ENCODE results near the gene PRR23C. TPM values are rescaled to one million over a fixed set of nuclear protein-coding genes. Genes with fewer than 3 reads are reported as not detected.

Gene PRR23C
- total RNA-seq (2022; extraction: Qiagen RNA extraction; ENCODE audit: low read depth), result not detected in 5 replicates

DNA sequence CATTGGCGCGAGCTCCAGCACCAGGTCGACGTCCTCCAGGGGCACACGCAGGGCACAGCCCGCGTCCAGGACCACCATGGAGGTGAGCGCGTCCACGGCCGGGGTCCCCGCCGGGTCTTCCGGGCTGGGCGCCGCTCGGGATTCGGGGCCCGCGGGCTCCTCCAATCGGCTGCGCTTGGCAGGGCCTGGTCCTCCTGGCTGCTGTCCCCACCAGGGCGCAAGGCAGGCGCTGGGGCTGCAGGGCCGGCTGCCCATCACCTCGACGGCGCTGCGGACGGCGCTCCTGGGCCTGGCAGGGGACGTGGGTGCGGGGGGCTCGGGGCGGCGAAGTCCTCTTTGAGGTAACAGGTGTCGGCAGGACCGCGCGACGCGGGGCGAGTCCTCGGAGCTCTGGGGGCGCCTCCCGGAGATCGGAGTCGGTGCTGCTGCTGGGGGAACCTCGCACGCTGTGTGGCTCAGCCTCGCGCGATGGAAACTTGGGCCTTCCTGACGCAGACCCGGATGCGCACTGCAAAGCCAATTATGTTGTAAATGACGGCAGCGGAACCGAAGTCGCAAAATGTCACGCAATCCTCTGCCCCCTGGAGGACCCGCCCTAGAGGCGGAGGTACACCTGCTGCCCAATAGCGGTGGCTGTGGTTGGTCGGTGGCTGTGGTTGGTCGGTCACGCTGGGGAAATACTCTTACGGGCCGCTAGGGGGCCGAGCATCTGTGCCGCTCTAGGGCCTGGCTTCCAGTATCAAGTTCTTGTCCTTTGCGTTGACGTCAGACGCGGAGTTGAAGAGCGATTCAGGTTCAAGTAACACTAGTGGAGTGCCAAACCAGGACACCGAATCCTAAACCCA lies at the start of gene PRR23C:
PRR23C (minus strand) TSS at position 527 of the 845 bp plus-strand sequence; CDS start at position 255, 272 bp downstream.

DNA sequence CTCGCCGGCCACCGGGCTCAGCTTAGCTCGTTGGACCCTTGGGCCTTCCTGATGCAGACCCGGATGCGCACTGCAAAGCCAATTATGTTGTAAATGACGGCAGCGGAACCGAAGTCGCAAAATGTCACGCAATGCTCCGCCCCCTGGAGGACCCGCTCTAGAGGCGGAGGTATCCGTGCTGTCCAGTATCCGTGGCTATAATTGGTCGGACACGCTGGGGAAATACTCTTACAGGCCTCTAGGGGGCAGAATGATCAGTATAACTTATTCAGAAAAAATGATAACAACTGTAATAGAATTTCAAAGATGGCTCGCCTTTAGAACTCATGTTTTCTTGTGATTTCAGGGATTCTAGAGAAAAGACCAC lies 23.8 kb downstream of the PRR23C start, which contains the start of gene PRR23B:
PRR23B (minus strand) TSS at position 59 of the 367 bp plus-strand sequence. CDS start 265 bp downstream, outside the sequence.

GRCh38 chr3:139006051-139006716 lies 38.5 kb downstream of the PRR23C start, which contains the start of gene PRR23A:
Gene PRR23A (minus strand): TSS chr3:139006268. CDS start chr3:139006268, 0 bp downstream.

Other genes with a start within 250 kb of the PRR23C start
- gene PIK3CB, start 210.0 kb downstream of the PRR23C start, total RNA-seq (2022; extraction: Qiagen RNA extraction; ENCODE audit: low read depth), result 15.8 to 21.5 TPM (median 19.6 TPM) in 5 replicates
- 3.4 to 4.9 TPM (median 4.6 TPM) in 5 replicates for gene FOXL2, start 97.8 kb downstream of the PRR23C start, total RNA-seq (2022; extraction: Qiagen RNA extraction; ENCODE audit: low read depth)
- 0.90 to 1.5 TPM (median 1.3 TPM) in 5 replicates for gene FOXL2NB, start 97.7 kb downstream of the PRR23C start, total RNA-seq (2022; extraction: Qiagen RNA extraction; ENCODE audit: low read depth)
- gene PRR23A, start 38.6 kb downstream of the PRR23C start, total RNA-seq (2022; extraction: Qiagen RNA extraction; ENCODE audit: low read depth), result not detected in 5 replicates
- gene PRR23B, start 24.0 kb downstream of the PRR23C start, total RNA-seq (2022; extraction: Qiagen RNA extraction; ENCODE audit: low read depth), result not detected in 5 replicates

All from A549 treated with DMSO at 1 μM for 4 hours (cell line).